ENCODE measurements around the gene CEL.

The CEL gene

GRCh38 chr9:133046196-133046899, 15.4 kb upstream of the CEL start:
- no peaks in the 10 kb centered on the region for H3K27me3 ChIP-seq (ENCODE audit: control insufficient read depth in 2 of 2, insufficient read depth in 2 of 2, low read length in 2 of 2)
- no peak overlapping the region for H3K4me3 ChIP-seq (ENCODE audit: low read length in 2 of 2)
- peaks cover 45 to 63% of the 10 kb centered on the region in 2 donors for H3K36me3 ChIP-seq (ENCODE audit: control insufficient read depth in 2 of 2, insufficient read depth in 2 of 2, low read length in 2 of 2)
- H3K4me1 ChIP-seq (ENCODE audit: control insufficient read depth in 2 of 2, insufficient read depth in 2 of 2, low read length in 2 of 2) = peaks cover 2 to 11% of the 10 kb centered on the region in 2 donors
- no peak overlapping the region for H3K9ac ChIP-seq (ENCODE audit: low read depth in 1 of 2, low read length in 2 of 2)
- no peaks in the 10 kb centered on the region for H3K9me3 ChIP-seq (ENCODE audit: control insufficient read depth in 2 of 2, low read length in 2 of 2)
- H3K27ac ChIP-seq (ENCODE audit: low read depth in 2 of 2, low read length in 2 of 2) = no peak overlapping the region

- H3K4me1 ChIP-seq (ENCODE audit: control insufficient read depth in 2 of 2, insufficient read depth in 2 of 2, low read length in 2 of 2) = peaks cover 2 to 13% of the 10 kb centered on the region in 2 donors
- H3K27ac ChIP-seq (ENCODE audit: low read depth in 2 of 2, low read length in 2 of 2) = no peak overlapping the region
- no peak overlapping the region for H3K9ac ChIP-seq (ENCODE audit: low read depth in 1 of 2, low read length in 2 of 2)
- peaks cover 44 to 66% of the 10 kb centered on the region in 2 donors for H3K36me3 ChIP-seq (ENCODE audit: control insufficient read depth in 2 of 2, insufficient read depth in 2 of 2, low read length in 2 of 2)
- H3K9me3 ChIP-seq (ENCODE audit: control insufficient read depth in 2 of 2, low read length in 2 of 2) = no peaks in the 10 kb centered on the region
- H3K27me3 ChIP-seq (ENCODE audit: control insufficient read depth in 2 of 2, insufficient read depth in 2 of 2, low read length in 2 of 2) = no peaks in the 10 kb centered on the region
- H3K4me3 ChIP-seq (ENCODE audit: low read length in 2 of 2) = no peak overlapping the region
These were observed 14.9 kb upstream of the CEL start for GRCh38 chr9:133046900-133047295.

- Histone ChIP-seq H3K4me3 (ENCODE audit: low read length in 2 of 2) (no peak overlapping the region), H3K9me3 (ENCODE audit: control insufficient read depth in 2 of 2, low read length in 2 of 2) (no peaks in the 10 kb centered on the region), H3K36me3 (ENCODE audit: control insufficient read depth in 2 of 2, insufficient read depth in 2 of 2, low read length in 2 of 2) (peaks cover 29 to 62% of the 10 kb centered on the region in 2 donors), H3K27me3 (ENCODE audit: control insufficient read depth in 2 of 2, insufficient read depth in 2 of 2, low read length in 2 of 2) (no peaks in the 10 kb centered on the region), H3K9ac (ENCODE audit: low read depth in 1 of 2, low read length in 2 of 2) (no peak overlapping the region), H3K27ac (ENCODE audit: low read depth in 2 of 2, low read length in 2 of 2) (no peak overlapping the region), H3K4me1 (ENCODE audit: control insufficient read depth in 2 of 2, insufficient read depth in 2 of 2, low read length in 2 of 2) (peaks cover 2 to 13% of the 10 kb centered on the region in 2 donors)
These were observed 13.2 kb upstream of the CEL start for GRCh38 chr9:133048595-133048994.

GRCh38 chr9:133049043-133049442, 12.7 kb upstream of the CEL start:
- Histone ChIP-seq H3K36me3 (ENCODE audit: control insufficient read depth in 2 of 2, insufficient read depth in 2 of 2, low read length in 2 of 2) (peaks cover 29 to 63% of the 10 kb centered on the region in 2 donors), H3K4me1 (ENCODE audit: control insufficient read depth in 2 of 2, insufficient read depth in 2 of 2, low read length in 2 of 2) (peaks cover 2 to 13% of the 10 kb centered on the region in 2 donors)

GRCh38 chr9:133050142-133050541, 11.6 kb upstream of the CEL start:
- H3K4me3 ChIP-seq (ENCODE audit: low read length in 2 of 2) = no peak overlapping the region
- no peak overlapping the region for H3K9ac ChIP-seq (ENCODE audit: low read depth in 1 of 2, low read length in 2 of 2)
- no peaks in the 10 kb centered on the region for H3K27me3 ChIP-seq (ENCODE audit: control insufficient read depth in 2 of 2, insufficient read depth in 2 of 2, low read length in 2 of 2)
- peak overlapping the region in 1 of 2 donors; percentile 17 for H3K27ac ChIP-seq (ENCODE audit: low read depth in 2 of 2, low read length in 2 of 2)
- peaks cover 2 to 13% of the 10 kb centered on the region in 2 donors for H3K4me1 ChIP-seq (ENCODE audit: control insufficient read depth in 2 of 2, insufficient read depth in 2 of 2, low read length in 2 of 2)
- H3K36me3 ChIP-seq (ENCODE audit: control insufficient read depth in 2 of 2, insufficient read depth in 2 of 2, low read length in 2 of 2) = peaks cover 30 to 59% of the 10 kb centered on the region in 2 donors
- no peaks in the 10 kb centered on the region for H3K9me3 ChIP-seq (ENCODE audit: control insufficient read depth in 2 of 2, low read length in 2 of 2)

More at GRCh38 chr9:133049043-133049442, 12.7 kb upstream of the CEL start:
- Histone ChIP-seq H3K27me3 (ENCODE audit: control insufficient read depth in 2 of 2, insufficient read depth in 2 of 2, low read length in 2 of 2) (no peaks in the 10 kb centered on the region), H3K4me3 (ENCODE audit: low read length in 2 of 2) (no peak overlapping the region), H3K9me3 (ENCODE audit: control insufficient read depth in 2 of 2, low read length in 2 of 2) (no peaks in the 10 kb centered on the region), H3K27ac (ENCODE audit: low read depth in 2 of 2, low read length in 2 of 2) (no peak overlapping the region), H3K9ac (ENCODE audit: low read depth in 1 of 2, low read length in 2 of 2) (no peak overlapping the region)

GRCh38 chr9:133050781-133051180, 11.0 kb upstream of the CEL start:
- H3K9ac ChIP-seq (ENCODE audit: low read depth in 1 of 2, low read length in 2 of 2) = no peak overlapping the region
- no peaks in the 10 kb centered on the region for H3K27me3 ChIP-seq (ENCODE audit: control insufficient read depth in 2 of 2, insufficient read depth in 2 of 2, low read length in 2 of 2)
- no peaks in the 10 kb centered on the region for H3K9me3 ChIP-seq (ENCODE audit: control insufficient read depth in 2 of 2, low read length in 2 of 2)
- peak overlapping the region; percentile 17 to 38 for H3K27ac ChIP-seq (ENCODE audit: low read depth in 2 of 2, low read length in 2 of 2)
- peaks cover 2 to 13% of the 10 kb centered on the region in 2 donors for H3K4me1 ChIP-seq (ENCODE audit: control insufficient read depth in 2 of 2, insufficient read depth in 2 of 2, low read length in 2 of 2)
- H3K36me3 ChIP-seq (ENCODE audit: control insufficient read depth in 2 of 2, insufficient read depth in 2 of 2, low read length in 2 of 2) = peaks cover 32 to 62% of the 10 kb centered on the region in 2 donors
- no peak overlapping the region for H3K4me3 ChIP-seq (ENCODE audit: low read length in 2 of 2)

- no peak overlapping the region for H3K4me3 ChIP-seq (ENCODE audit: low read length in 2 of 2)
These were observed 10.4 kb upstream of the CEL start for GRCh38 chr9:133051281-133051900.

GRCh38 chr9:133051966-133052539, 9.7 kb upstream of the CEL start:
- H3K36me3 ChIP-seq (ENCODE audit: control insufficient read depth in 2 of 2, insufficient read depth in 2 of 2, low read length in 2 of 2) = peaks cover 34 to 65% of the 10 kb centered on the region in 2 donors
- H3K9me3 ChIP-seq (ENCODE audit: control insufficient read depth in 2 of 2, low read length in 2 of 2) = no peaks in the 10 kb centered on the region
- H3K4me1 ChIP-seq (ENCODE audit: control insufficient read depth in 2 of 2, insufficient read depth in 2 of 2, low read length in 2 of 2) = peaks cover 2 to 13% of the 10 kb centered on the region in 2 donors
- H3K27ac ChIP-seq (ENCODE audit: low read depth in 2 of 2, low read length in 2 of 2) = no peak overlapping the region
- no peak overlapping the region for H3K4me3 ChIP-seq (ENCODE audit: low read length in 2 of 2)
- no peaks in the 10 kb centered on the region for H3K27me3 ChIP-seq (ENCODE audit: control insufficient read depth in 2 of 2, insufficient read depth in 2 of 2, low read length in 2 of 2)
- no peak overlapping the region for H3K9ac ChIP-seq (ENCODE audit: low read depth in 1 of 2, low read length in 2 of 2)

More at GRCh38 chr9:133051281-133051900, 10.4 kb upstream of the CEL start:
- peaks cover 34 to 64% of the 10 kb centered on the region in 2 donors for H3K36me3 ChIP-seq (ENCODE audit: control insufficient read depth in 2 of 2, insufficient read depth in 2 of 2, low read length in 2 of 2)
- H3K27ac ChIP-seq (ENCODE audit: low read depth in 2 of 2, low read length in 2 of 2) = peak overlapping the region; percentile 17 to 38
- no peaks in the 10 kb centered on the region for H3K27me3 ChIP-seq (ENCODE audit: control insufficient read depth in 2 of 2, insufficient read depth in 2 of 2, low read length in 2 of 2)
- H3K9ac ChIP-seq (ENCODE audit: low read depth in 1 of 2, low read length in 2 of 2) = no peak overlapping the region
- peaks cover 2 to 13% of the 10 kb centered on the region in 2 donors for H3K4me1 ChIP-seq (ENCODE audit: control insufficient read depth in 2 of 2, insufficient read depth in 2 of 2, low read length in 2 of 2)
- no peaks in the 10 kb centered on the region for H3K9me3 ChIP-seq (ENCODE audit: control insufficient read depth in 2 of 2, low read length in 2 of 2)

- Histone ChIP-seq H3K36me3 (ENCODE audit: control insufficient read depth in 2 of 2, insufficient read depth in 2 of 2, low read length in 2 of 2) (peaks cover 35 to 60% of the 10 kb centered on the region in 2 donors), H3K4me1 (ENCODE audit: control insufficient read depth in 2 of 2, insufficient read depth in 2 of 2, low read length in 2 of 2) (peaks cover 2 to 13% of the 10 kb centered on the region in 2 donors), H3K9ac (ENCODE audit: low read depth in 1 of 2, low read length in 2 of 2) (no peak overlapping the region), H3K4me3 (ENCODE audit: low read length in 2 of 2) (no peak overlapping the region), H3K27ac (ENCODE audit: low read depth in 2 of 2, low read length in 2 of 2) (no peak overlapping the region), H3K9me3 (ENCODE audit: control insufficient read depth in 2 of 2, low read length in 2 of 2) (no peaks in the 10 kb centered on the region), H3K27me3 (ENCODE audit: control insufficient read depth in 2 of 2, insufficient read depth in 2 of 2, low read length in 2 of 2) (no peaks in the 10 kb centered on the region)
These were observed 7.4 kb upstream of the CEL start for GRCh38 chr9:133054194-133054890.
